NCI-H524 (cell line): ENCODE measurements around the gene STYK1.
A peak's percentile ranks its signal among the peaks of the same experiment; 100 is the strongest.

Experiments
- DNase-seq, 2 experiments: peaks; one replicate each; lab custom pipeline; 2025; lab: John Stamatoyannopoulos, UW

The STYK1 gene

GRCh38 chr12:10673659-10674384 lies at the start of gene STYK1:
TSS of gene STYK1 (minus strand) at chr12:10674052. CDS start at chr12:10634618, 39,434 bp downstream.
- DNase-seq, result peak in 1 of 2 experiments; percentile 49

GRCh38 chr12:10722905-10723746 lies 49.3 kb upstream of the STYK1 start, which contains the start of gene YBX3:
TSS of gene YBX3 (minus strand) at chr12:10723323. CDS start at chr12:10723111, 212 bp downstream.
- DNase-seq, result peak; percentile 46 to 61

GRCh38 chr12:10722502-10722904 lies 48.7 kb upstream of the STYK1 start:
- peak in 1 of 2 experiments; percentile 32 for DNase-seq

GRCh38 chr12:10721651-10722501 lies 48.0 kb upstream of the STYK1 start:
- DNase-seq, result peak; percentile 63 to 83

- no peak for DNase-seq
Observed at GRCh38 chr12:10720974-10721650, 47.3 kb upstream of the STYK1 start.

- DNase-seq, result no peak
Observed at GRCh38 chr12:10719482-10719881, 45.6 kb upstream of the STYK1 start.

- DNase-seq, result peak in 1 of 2 experiments; percentile 18
Observed at GRCh38 chr12:10718279-10718821, 44.5 kb upstream of the STYK1 start.

GRCh38 chr12:10717410-10717809 lies 43.6 kb upstream of the STYK1 start:
- DNase-seq, result no peak

- DNase-seq, result no peak
Observed at GRCh38 chr12:10716704-10717315, 43.0 kb upstream of the STYK1 start.

- no peak for DNase-seq
Observed at GRCh38 chr12:10716277-10716676, 42.4 kb upstream of the STYK1 start.

GRCh38 chr12:10715491-10715890 lies 41.6 kb upstream of the STYK1 start:
- no peak for DNase-seq

- no peak for DNase-seq
Observed at GRCh38 chr12:10709808-10710207, 36.0 kb upstream of the STYK1 start.

GRCh38 chr12:10708862-10709261 lies 35.0 kb upstream of the STYK1 start:
- DNase-seq, result no peak

- no peak for DNase-seq
Observed at GRCh38 chr12:10705655-10706054, 31.8 kb upstream of the STYK1 start.

- no peak for DNase-seq
Observed at GRCh38 chr12:10701843-10702242, 28.0 kb upstream of the STYK1 start.

- DNase-seq, result no peak
Observed at GRCh38 chr12:10701131-10701681, 27.4 kb upstream of the STYK1 start.

- no peak for DNase-seq
Observed at GRCh38 chr12:10700581-10700980, 26.7 kb upstream of the STYK1 start.

GRCh38 chr12:10697862-10698261 lies 24.0 kb upstream of the STYK1 start:
- no peak for DNase-seq

- DNase-seq, result no peak
Observed at GRCh38 chr12:10697156-10697555, 23.3 kb upstream of the STYK1 start.

GRCh38 chr12:10690906-10691305 lies 17.1 kb upstream of the STYK1 start:
- DNase-seq, result no peak
